Mammary epithelial cell (primary cell): ENCODE results near the gene LANCL2.

ENCODE experiments used
- EZH2 ChIP-seq: IDR thresholded peaks from 2 replicates; pipeline ENCODE4 v1.6.1; 2012; ENCODE audit warnings: low read length, inconsistent platforms, borderline replicate concordance
- TF ChIP-seq, protein P1 (sequence below), 2 donors: IDR thresholded peaks in 1 of 2; conservative IDR thresholded peaks in 1 of 2; 2 replicates each; pipeline ENCODE4 v1.5.1; 2011 to 2012; ENCODE audit warnings: inconsistent platforms in 2 of 2, low read length in 2 of 2, mild to moderate bottlenecking in 2 of 2, control low read depth in 1 of 2, low read depth in 1 of 2; ENCODE audit not compliant: insufficient read depth in 1 of 2; ENCODE audit errors: extremely low read depth in 1 of 2

GRCh38 chr7:55343860-55344606 lies 21.1 kb upstream of the LANCL2 start:
- TF ChIP-seq, protein P1, sequence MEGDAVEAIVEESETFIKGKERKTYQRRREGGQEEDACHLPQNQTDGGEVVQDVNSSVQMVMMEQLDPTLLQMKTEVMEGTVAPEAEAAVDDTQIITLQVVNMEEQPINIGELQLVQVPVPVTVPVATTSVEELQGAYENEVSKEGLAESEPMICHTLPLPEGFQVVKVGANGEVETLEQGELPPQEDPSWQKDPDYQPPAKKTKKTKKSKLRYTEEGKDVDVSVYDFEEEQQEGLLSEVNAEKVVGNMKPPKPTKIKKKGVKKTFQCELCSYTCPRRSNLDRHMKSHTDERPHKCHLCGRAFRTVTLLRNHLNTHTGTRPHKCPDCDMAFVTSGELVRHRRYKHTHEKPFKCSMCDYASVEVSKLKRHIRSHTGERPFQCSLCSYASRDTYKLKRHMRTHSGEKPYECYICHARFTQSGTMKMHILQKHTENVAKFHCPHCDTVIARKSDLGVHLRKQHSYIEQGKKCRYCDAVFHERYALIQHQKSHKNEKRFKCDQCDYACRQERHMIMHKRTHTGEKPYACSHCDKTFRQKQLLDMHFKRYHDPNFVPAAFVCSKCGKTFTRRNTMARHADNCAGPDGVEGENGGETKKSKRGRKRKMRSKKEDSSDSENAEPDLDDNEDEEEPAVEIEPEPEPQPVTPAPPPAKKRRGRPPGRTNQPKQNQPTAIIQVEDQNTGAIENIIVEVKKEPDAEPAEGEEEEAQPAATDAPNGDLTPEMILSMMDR (conservative IDR thresholded peaks at IDR 0.05 in 1 of 2, IDR thresholded peaks at IDR 0.05 in 1 of 2; ENCODE audit: extremely low read depth in 1 of 2, insufficient read depth in 1 of 2, low read depth in 1 of 2, low read length in 2 of 2), result no peak
- no peak for TF ChIP-seq EZH2
